ENCODE data around the gene CIC. TPM values are rescaled to one million over a fixed set of nuclear protein-coding genes. Genes with fewer than 3 reads are reported as not detected.

Gene CIC
- total RNA-seq = 10 to 100 TPM; 40.5 to 61.0 TPM

DNA sequence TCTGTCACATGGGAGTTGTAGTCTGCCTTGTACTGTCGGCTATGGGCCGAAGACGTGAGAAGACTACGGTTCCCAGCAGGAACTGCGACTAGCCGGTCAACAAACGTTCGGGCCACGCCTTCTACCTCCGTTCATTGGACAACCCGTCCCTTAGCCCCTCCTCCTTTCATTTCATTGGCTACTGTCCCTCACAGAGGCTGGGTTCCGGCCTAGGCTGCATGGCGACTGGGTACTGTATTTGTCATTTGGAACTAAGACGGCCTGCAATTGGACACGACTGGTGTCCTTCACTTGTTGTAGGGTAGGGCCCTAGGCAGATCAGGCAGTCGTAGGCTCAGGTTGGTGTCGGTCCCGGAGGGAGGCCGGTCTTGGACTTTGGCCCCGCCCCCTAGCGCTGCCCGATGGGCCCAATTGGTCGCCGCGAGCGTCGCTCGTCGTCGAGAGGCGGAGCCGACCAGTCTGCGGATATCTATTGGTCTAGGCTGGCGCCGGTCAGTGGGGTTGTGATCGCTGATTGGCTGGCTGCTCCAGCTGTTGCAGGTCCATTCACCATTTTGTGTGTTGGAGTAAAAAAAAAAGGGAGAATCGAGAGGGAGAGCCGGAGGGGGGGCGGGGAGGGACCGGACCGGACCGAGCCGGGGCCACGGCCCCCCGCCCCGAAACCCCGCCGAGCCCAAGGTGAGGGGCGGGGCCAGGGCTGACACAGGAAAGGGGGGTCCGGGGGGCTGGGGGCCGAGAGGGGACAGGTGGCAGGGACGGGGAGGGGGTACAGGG is at the start of gene CIC:
Gene CIC, plus strand, starts transcription at position 549 of the 774 bp plus-strand sequence. CDS start 2,532 bp downstream, outside the sequence.
- 1% methylated on average over 26 to 44 of the region's 52 CpGs for WGBS, 2 donors

GRCh38 chr19:42219812-42220750 is 49.0 kb upstream of the CIC start, which contains the start of gene ZNF526:
TSS of gene ZNF526 (plus strand) at chr19:42220312. CDS start at chr19:42224404, 4,092 bp downstream.
- TF ChIP-seq POLR2A (IDR thresholded peaks at IDR 0.05) = peak in 2 of 3 donors; percentile 50 to 81
- TF ChIP-seq CTCF (IDR thresholded peaks at IDR 0.05) = no peak
- peak within 1 kb of the TSS; percentile 65 to 92 (median 88) for H3K27ac ChIP-seq
- H3K4me1 ChIP-seq = peaks cover 48% of the 10 kb centered on the region
- peak within 1 kb of the TSS; percentile 61 to 89 for H3K4me3 ChIP-seq
- 1 to 2% methylated on average over 32 to 53 of the region's 53 CpGs for WGBS, 2 donors
- DNase-seq = peak; percentile 97 to 98 (median 98)
- ATAC-seq = peak; percentile 86
- H3K36me3 ChIP-seq (replicated peaks in 1 of 2; ENCODE audit: insufficient read depth in 1 of 2, low read depth in 2 of 2) = peaks cover 0 to 10% of the 10 kb centered on the region in 2 donors
- no peaks in the 10 kb centered on the region for H3K27me3 ChIP-seq
- intact Hi-C loops (cut with DNase I) = no loop called here
- no peaks in the 10 kb centered on the region for H3K9me3 ChIP-seq

More for the DNA sequence above, at the start of gene CIC:
- Histone ChIP-seq H3K4me1 (peaks cover 36% of the 10 kb centered on the region), H3K9me3 (no peaks in the 10 kb centered on the region), H3K4me3 (peak within 1 kb of the TSS; percentile 12 to 93), H3K36me3 (replicated peaks in 1 of 2; ENCODE audit: insufficient read depth in 1 of 2, low read depth in 2 of 2) (no peaks in the 10 kb centered on the region), H3K27ac (peak within 1 kb of the TSS; percentile 99 to 100 (median 99)), H3K27me3 (no peaks in the 10 kb centered on the region)
- ATAC-seq (peak; percentile 84), DNase-seq (peak; percentile 99 to 100 (median 100))
- intact Hi-C loops (cut with DNase I) = no loop called here
- TF ChIP-seq CTCF (IDR thresholded peaks at IDR 0.05) (no peak), POLR2A (IDR thresholded peaks at IDR 0.05) (no peak)

- peak overlapping the region; percentile 61 to 89 for H3K4me3 ChIP-seq
- ATAC-seq (no peak), DNase-seq (no peak)
- H3K27ac ChIP-seq = peak overlapping the region in 3 of 4 donors; percentile 65 to 92 (median 86)
- no peaks in the 10 kb centered on the region for H3K9me3 ChIP-seq
- intact Hi-C loops (cut with DNase I) = no loop called here
- H3K27me3 ChIP-seq = no peaks in the 10 kb centered on the region
- peaks cover 0 to 16% of the 10 kb centered on the region in 2 donors for H3K36me3 ChIP-seq (replicated peaks in 1 of 2; ENCODE audit: insufficient read depth in 1 of 2, low read depth in 2 of 2)
- WGBS, 2 donors = 0 to 1% methylated on average over 6 of the region's 6 CpGs
- H3K4me1 ChIP-seq = peaks cover 42% of the 10 kb centered on the region
- TF ChIP-seq POLR2A (IDR thresholded peaks at IDR 0.05) (no peak), CTCF (IDR thresholded peaks at IDR 0.05) (no peak)
These were observed 48.3 kb upstream of the CIC start for GRCh38 chr19:42220751-42221097.

DNA sequence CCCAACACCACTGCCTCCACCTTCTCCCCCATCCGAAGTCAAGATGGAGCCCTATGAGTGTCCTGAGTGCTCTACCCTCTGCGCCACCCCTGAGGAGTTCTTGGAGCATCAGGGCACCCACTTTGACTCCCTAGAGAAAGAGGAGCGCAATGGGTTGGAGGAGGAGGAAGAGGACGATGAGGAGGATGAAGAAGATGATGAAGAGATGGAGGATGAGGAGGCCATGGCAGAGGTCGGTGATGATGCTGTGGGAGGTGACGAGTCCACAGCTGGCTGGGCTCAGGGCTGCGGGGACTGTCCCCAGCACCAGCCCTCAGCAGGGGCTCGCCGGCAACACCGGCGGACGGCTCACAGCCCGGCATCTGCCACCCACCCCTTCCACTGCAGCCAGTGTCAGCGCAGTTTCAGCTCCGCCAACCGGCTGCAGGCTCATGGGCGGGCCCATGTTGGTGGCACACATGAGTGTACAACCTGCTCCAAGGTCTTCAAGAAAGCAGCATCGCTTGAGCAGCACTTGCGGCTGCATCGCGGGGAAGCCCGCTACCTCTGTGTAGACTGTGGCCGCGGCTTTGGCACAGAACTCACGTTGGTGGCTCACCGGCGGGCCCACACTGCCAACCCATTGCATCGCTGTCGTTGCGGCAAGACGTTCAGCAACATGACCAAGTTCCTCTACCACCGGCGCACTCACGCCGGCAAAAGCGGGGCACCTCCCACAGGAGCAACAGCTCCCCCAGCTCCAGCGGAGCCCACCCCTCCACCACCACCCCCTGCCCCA is 43.9 kb upstream of the CIC start:
- H3K4me3 ChIP-seq = no peak overlapping the region
- peaks cover 11% of the 10 kb centered on the region for H3K4me1 ChIP-seq
- H3K36me3 ChIP-seq (replicated peaks in 1 of 2; ENCODE audit: insufficient read depth in 1 of 2, low read depth in 2 of 2) = peaks cover 0 to 23% of the 10 kb centered on the region in 2 donors
- TF ChIP-seq POLR2A (IDR thresholded peaks at IDR 0.05) = no peak
- no peak for TF ChIP-seq CTCF (IDR thresholded peaks at IDR 0.05)
- intact Hi-C loops (cut with DNase I) = no loop called here
- DNase-seq (no peak), ATAC-seq (no peak)
- H3K27ac ChIP-seq = no peak overlapping the region
- WGBS, 2 donors = 90 to 94% methylated on average over 15 to 37 of the region's 37 CpGs
- no peaks in the 10 kb centered on the region for H3K9me3 ChIP-seq
- no peaks in the 10 kb centered on the region for H3K27me3 ChIP-seq

Data from body of pancreas (tissue), 4 donors.